Superior temporal gyrus (tissue), 1 donor: ENCODE measurements around the gene C19orf38.

Experiments used
- DNase-seq: peaks from one replicate; pipeline ENCODE4 v3.0.0-alpha.2; 2016; ENCODE audit errors: extremely low spot score

C19orf38 gene

GRCh38 chr19:10848230-10848856 is at the start of gene C19orf38:
C19orf38 (plus strand) TSS chr19:10848415; CDS start chr19:10848509, 94 bp downstream.
- no peak for DNase-seq

GRCh38 chr19:10800488-10800887 is 47.7 kb upstream of the C19orf38 start:
- peak; percentile 21 for DNase-seq

GRCh38 chr19:10802479-10802878 is 45.7 kb upstream of the C19orf38 start:
- DNase-seq = no peak

GRCh38 chr19:10803252-10803651 is 45.0 kb upstream of the C19orf38 start:
- DNase-seq = no peak

- peak; percentile 12 for DNase-seq
These were observed 43.0 kb upstream of the C19orf38 start for GRCh38 chr19:10805065-10805757.

GRCh38 chr19:10805758-10806247 is 42.4 kb upstream of the C19orf38 start:
- no peak for DNase-seq

- no peak for DNase-seq
These were observed 39.1 kb upstream of the C19orf38 start for GRCh38 chr19:10808937-10809649.

- DNase-seq = no peak
These were observed 38.4 kb upstream of the C19orf38 start for GRCh38 chr19:10809651-10810285.

- no peak for DNase-seq
These were observed 36.7 kb upstream of the C19orf38 start for GRCh38 chr19:10811391-10812111.

GRCh38 chr19:10812196-10812595 is 36.0 kb upstream of the C19orf38 start:
- DNase-seq = no peak

- DNase-seq = no peak
These were observed 35.3 kb upstream of the C19orf38 start for GRCh38 chr19:10812902-10813404.

- no peak for DNase-seq
These were observed 33.1 kb upstream of the C19orf38 start for GRCh38 chr19:10815007-10815536.

GRCh38 chr19:10815969-10816644 is 32.1 kb upstream of the C19orf38 start:
- DNase-seq = no peak

- no peak for DNase-seq
These were observed 31.5 kb upstream of the C19orf38 start for GRCh38 chr19:10816691-10817090.

GRCh38 chr19:10817291-10818038 is 30.8 kb upstream of the C19orf38 start:
- DNase-seq = no peak

- DNase-seq = no peak
These were observed 29.7 kb upstream of the C19orf38 start for GRCh38 chr19:10818301-10819123.

- DNase-seq = no peak
These were observed 28.8 kb upstream of the C19orf38 start for GRCh38 chr19:10819124-10820060.

GRCh38 chr19:10820173-10820572 is 28.0 kb upstream of the C19orf38 start:
- no peak for DNase-seq
